ENCODE measurements around the gene ADARB1. TPM values are rescaled to one million over a fixed set of nuclear protein-coding genes. Genes with fewer than 3 reads are reported as not detected.

ADARB1 gene
- total RNA-seq, 4 donors from 2014 or later: 18.2 to 57.6 (median 32.0) TPM

- peaks cover 0 to 23% (median 0%) of the 10 kb centered on the region in 3 donors for H3K36me3 ChIP-seq
- H3K4me1 ChIP-seq: peaks cover 0 to 4% (median 3%) of the 10 kb centered on the region in 4 donors
- 88 to 91% methylated on average over 6 of the region's 6 CpGs for WGBS, 2 donors
- DNase-seq (ENCODE audit: low spot score in 2 of 2): no peak
- H3K27ac ChIP-seq: no peak overlapping the region
- H3K4me3 ChIP-seq: no peak overlapping the region
- no peaks in the 10 kb centered on the region for H3K9me3 ChIP-seq
- TF ChIP-seq POLR2A (IDR thresholded peaks at IDR 0.05) (no peak), EP300 (IDR thresholded peaks at IDR 0.05) (no peak)
- TF ChIP-seq, protein P1, sequence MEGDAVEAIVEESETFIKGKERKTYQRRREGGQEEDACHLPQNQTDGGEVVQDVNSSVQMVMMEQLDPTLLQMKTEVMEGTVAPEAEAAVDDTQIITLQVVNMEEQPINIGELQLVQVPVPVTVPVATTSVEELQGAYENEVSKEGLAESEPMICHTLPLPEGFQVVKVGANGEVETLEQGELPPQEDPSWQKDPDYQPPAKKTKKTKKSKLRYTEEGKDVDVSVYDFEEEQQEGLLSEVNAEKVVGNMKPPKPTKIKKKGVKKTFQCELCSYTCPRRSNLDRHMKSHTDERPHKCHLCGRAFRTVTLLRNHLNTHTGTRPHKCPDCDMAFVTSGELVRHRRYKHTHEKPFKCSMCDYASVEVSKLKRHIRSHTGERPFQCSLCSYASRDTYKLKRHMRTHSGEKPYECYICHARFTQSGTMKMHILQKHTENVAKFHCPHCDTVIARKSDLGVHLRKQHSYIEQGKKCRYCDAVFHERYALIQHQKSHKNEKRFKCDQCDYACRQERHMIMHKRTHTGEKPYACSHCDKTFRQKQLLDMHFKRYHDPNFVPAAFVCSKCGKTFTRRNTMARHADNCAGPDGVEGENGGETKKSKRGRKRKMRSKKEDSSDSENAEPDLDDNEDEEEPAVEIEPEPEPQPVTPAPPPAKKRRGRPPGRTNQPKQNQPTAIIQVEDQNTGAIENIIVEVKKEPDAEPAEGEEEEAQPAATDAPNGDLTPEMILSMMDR (IDR thresholded peaks at IDR 0.05): no peak
- H3K27me3 ChIP-seq: no peaks in the 10 kb centered on the region
Measured at GRCh38 chr21:45123440-45123839, 49.1 kb downstream of the ADARB1 start.

- H3K4me3 ChIP-seq: no peak overlapping the region
- DNase-seq (ENCODE audit: low spot score in 2 of 2): no peak
- H3K36me3 ChIP-seq: peaks cover 0 to 19% (median 0%) of the 10 kb centered on the region in 3 donors
- H3K27me3 ChIP-seq: no peaks in the 10 kb centered on the region
- WGBS, 2 donors: 90 to 94% methylated on average over 6 of the region's 6 CpGs
- TF ChIP-seq EP300 (IDR thresholded peaks at IDR 0.05): no peak
- TF ChIP-seq POLR2A (IDR thresholded peaks at IDR 0.05): no peak
- TF ChIP-seq, protein P1 (IDR thresholded peaks at IDR 0.05): no peak
- H3K9me3 ChIP-seq: no peaks in the 10 kb centered on the region
- H3K4me1 ChIP-seq: peaks cover 0 to 16% (median 14%) of the 10 kb centered on the region in 4 donors
- no peak overlapping the region for H3K27ac ChIP-seq
Measured at GRCh38 chr21:45124596-45124995, 50.2 kb downstream of the ADARB1 start.

- Histone ChIP-seq H3K4me3 (no peak overlapping the region), H3K27ac (no peak overlapping the region), H3K36me3 (peaks cover 0 to 16% (median 0%) of the 10 kb centered on the region in 3 donors), H3K4me1 (peaks cover 0 to 22% (median 20%) of the 10 kb centered on the region in 4 donors), H3K9me3 (no peaks in the 10 kb centered on the region), H3K27me3 (no peaks in the 10 kb centered on the region)
- no peak for DNase-seq (ENCODE audit: low spot score in 2 of 2)
- WGBS, 2 donors: 82 to 93% methylated on average over 4 of the region's 4 CpGs
- TF ChIP-seq, protein P1 (IDR thresholded peaks at IDR 0.05): no peak
- TF ChIP-seq EP300 (IDR thresholded peaks at IDR 0.05): no peak
- TF ChIP-seq POLR2A (IDR thresholded peaks at IDR 0.05): no peak
Measured at GRCh38 chr21:45125357-45125756, 51.0 kb downstream of the ADARB1 start.

GRCh38 chr21:45126204-45126626 is 51.8 kb downstream of the ADARB1 start:
- Histone ChIP-seq H3K4me1 (peaks cover 3 to 31% (median 27%) of the 10 kb centered on the region in 4 donors), H3K27ac (no peak overlapping the region)
- 73 to 75% methylated on average over 11 of the region's 11 CpGs for WGBS, 2 donors

DNA sequence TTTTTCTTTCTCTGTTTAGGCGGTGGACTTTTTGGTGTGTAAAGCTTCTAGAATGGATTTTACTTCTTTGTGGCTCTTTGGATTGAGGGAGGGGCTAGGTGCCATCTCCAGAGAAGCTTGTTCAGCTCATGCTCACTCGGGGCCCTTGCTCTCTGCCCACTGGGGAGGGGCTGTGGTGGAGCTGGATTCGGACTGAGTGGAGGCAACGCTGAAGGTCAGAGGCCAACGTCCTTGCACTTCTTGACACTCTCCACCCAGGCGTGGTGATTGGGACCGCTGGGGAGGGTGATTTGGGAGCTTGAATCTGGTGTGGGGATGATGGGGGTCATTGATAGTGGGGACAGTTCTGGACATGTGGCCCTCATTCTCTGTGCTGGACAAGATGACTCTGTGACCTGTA is 52.6 kb downstream of the ADARB1 start:
- Histone ChIP-seq H3K27me3 (no peaks in the 10 kb centered on the region), H3K36me3 (peaks cover 0 to 14% (median 0%) of the 10 kb centered on the region in 3 donors), H3K27ac (no peak overlapping the region), H3K4me1 (peaks cover 3 to 37% (median 29%) of the 10 kb centered on the region in 4 donors), H3K4me3 (no peak overlapping the region), H3K9me3 (no peaks in the 10 kb centered on the region)
- TF ChIP-seq, protein P1 (IDR thresholded peaks at IDR 0.05): no peak
- TF ChIP-seq EP300 (IDR thresholded peaks at IDR 0.05) (no peak), POLR2A (IDR thresholded peaks at IDR 0.05) (no peak)
- 71 to 82% methylated on average over 7 of the region's 7 CpGs for WGBS, 2 donors
- DNase-seq (ENCODE audit: low spot score in 2 of 2): no peak

More at GRCh38 chr21:45126204-45126626, 51.8 kb downstream of the ADARB1 start:
- H3K4me3 ChIP-seq: no peak overlapping the region
- DNase-seq (ENCODE audit: low spot score in 2 of 2): no peak
- TF ChIP-seq POLR2A (IDR thresholded peaks at IDR 0.05) (no peak), EP300 (IDR thresholded peaks at IDR 0.05) (no peak)
- TF ChIP-seq, protein P1 (IDR thresholded peaks at IDR 0.05): no peak
- H3K9me3 ChIP-seq: no peaks in the 10 kb centered on the region
- peaks cover 0 to 14% (median 0%) of the 10 kb centered on the region in 3 donors for H3K36me3 ChIP-seq
- no peaks in the 10 kb centered on the region for H3K27me3 ChIP-seq

Data from tibial nerve (tissue), 4 donors.